Measurements from ENCODE around the gene PKNOX2.

The PKNOX2 gene

DNA sequence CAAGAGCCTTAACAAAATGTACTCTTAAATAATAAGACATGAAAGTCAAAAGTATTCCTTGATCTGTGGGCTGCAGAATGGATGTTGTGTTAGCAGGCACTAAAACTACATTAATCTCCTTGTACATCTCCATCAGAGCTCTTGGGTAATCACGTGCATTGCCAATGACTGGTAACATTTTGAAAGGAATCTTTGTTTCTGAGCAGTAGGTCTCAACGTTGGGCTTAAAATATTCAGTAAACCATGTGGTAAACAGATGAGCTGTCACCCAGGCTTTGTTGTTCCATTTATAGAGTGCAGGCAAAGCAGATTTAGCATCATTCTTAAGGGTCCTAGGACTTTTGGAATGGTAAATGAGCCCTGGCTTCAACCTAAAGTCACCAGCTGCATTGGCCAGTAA, 152.9 kb downstream of the PKNOX2 start:
- TF ChIP-seq, protein P1, sequence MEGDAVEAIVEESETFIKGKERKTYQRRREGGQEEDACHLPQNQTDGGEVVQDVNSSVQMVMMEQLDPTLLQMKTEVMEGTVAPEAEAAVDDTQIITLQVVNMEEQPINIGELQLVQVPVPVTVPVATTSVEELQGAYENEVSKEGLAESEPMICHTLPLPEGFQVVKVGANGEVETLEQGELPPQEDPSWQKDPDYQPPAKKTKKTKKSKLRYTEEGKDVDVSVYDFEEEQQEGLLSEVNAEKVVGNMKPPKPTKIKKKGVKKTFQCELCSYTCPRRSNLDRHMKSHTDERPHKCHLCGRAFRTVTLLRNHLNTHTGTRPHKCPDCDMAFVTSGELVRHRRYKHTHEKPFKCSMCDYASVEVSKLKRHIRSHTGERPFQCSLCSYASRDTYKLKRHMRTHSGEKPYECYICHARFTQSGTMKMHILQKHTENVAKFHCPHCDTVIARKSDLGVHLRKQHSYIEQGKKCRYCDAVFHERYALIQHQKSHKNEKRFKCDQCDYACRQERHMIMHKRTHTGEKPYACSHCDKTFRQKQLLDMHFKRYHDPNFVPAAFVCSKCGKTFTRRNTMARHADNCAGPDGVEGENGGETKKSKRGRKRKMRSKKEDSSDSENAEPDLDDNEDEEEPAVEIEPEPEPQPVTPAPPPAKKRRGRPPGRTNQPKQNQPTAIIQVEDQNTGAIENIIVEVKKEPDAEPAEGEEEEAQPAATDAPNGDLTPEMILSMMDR (IDR thresholded peaks at IDR 0.05; ENCODE audit: low read length, missing control alignments): no peak
- DNase-seq (ENCODE audit: low read depth): no peak
- no peak overlapping the region for H3K4me3 ChIP-seq (replicated peaks; ENCODE audit: low read depth, low read length)

DNA sequence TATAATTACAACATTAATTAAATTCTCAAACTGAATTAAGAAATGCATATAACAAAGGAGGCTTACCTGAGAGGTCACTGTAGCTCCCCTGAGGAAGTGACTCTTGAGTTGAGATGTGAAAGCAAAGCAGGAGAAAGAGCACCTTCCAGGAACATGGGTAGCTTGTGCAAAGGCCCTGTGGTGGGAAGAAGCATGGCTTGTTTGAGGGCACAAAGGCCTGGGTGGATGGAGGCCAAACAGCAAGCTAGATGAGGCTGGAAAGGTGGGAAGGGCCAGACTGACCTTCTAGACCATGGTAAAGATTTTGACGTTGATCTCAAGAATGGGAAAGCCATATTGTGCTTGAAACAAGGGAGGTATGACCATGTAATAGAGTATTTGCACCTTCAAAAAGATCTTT, 155.1 kb downstream of the PKNOX2 start:
- TF ChIP-seq, protein P1 (IDR thresholded peaks at IDR 0.05; ENCODE audit: low read length, missing control alignments): no peak
- H3K4me3 ChIP-seq (replicated peaks; ENCODE audit: low read depth, low read length): no peak overlapping the region
- DNase-seq (ENCODE audit: low read depth): no peak

DNA sequence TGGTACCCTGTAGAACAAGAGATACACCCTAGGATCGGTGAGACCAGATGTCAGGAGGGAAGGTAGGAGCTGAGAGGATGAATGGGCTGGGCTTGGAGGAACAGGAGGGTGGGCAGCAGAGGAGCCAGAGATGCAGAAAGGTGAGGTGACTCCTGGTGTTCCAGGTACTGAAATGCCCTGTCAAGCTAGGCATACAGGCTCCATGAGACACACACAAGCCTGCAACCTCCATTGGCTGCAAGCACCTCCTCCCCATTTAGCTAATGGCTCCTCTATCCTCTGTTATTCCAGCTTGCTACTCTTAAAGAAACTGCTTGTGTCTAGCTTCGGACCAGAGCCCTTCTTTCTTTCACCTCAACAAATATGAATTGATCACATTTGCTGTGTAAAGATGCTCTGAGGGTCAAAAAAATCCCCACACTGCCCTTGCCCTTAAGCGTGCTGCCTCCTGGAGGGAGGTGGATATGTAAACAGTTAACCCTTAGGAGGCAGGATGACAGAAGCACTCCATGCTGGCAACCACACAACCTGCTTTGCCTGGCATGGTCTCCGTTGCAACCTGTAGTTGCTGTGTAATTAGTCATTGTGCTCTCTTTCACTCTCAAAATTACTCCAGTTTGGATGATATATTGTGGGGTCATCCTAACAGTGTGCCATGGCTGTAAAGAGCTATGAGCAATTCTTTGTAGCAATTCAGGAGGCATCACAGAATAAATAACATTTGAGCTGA, 156.0 kb downstream of the PKNOX2 start:
- no peak overlapping the region for H3K4me3 ChIP-seq (replicated peaks; ENCODE audit: low read depth, low read length)
- TF ChIP-seq, protein P1 (IDR thresholded peaks at IDR 0.05; ENCODE audit: low read length, missing control alignments): no peak
- no peak for DNase-seq (ENCODE audit: low read depth)

DNA sequence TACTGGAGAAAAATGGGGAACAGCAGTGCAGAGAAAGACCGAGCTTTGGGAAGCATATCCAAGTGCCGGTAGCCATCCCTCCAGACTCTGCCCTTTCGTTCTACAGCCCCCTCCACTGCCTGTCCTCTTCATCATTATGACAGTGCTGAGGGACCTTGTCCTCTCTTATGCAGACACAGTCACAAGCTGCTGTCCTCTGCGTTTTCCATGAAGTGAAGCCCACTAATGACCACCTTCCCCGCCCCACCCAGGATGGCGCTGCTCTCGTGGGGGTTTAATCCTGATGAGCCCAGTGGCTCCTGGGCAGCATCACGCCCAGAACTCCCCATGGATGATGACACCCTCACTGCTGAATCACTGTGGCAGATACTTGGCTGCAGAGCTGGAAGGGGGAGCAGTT, 157.7 kb downstream of the PKNOX2 start:
- TF ChIP-seq, protein P1 (IDR thresholded peaks at IDR 0.05; ENCODE audit: low read length, missing control alignments): no peak
- H3K4me3 ChIP-seq (replicated peaks; ENCODE audit: low read depth, low read length): no peak overlapping the region
- no peak for DNase-seq (ENCODE audit: low read depth)

DNA sequence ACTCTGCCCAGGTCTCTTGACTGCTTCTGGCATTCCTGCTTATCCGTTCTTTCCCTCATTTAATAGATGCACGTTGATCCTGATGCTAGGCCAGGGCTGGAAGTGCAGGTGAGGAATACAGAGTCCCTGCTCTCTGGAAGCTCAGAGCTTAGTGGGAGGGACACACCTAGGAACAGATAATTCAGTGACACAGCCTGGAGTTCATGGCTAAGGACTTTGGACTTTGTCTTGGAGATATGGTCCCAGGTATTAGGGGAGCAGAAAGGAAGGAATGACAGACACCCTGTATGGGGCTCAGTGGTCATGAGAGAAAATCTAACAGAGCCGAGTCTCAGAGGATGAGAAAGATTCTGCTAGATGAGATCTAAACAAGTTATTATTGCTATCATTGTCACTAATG, 160.6 kb downstream of the PKNOX2 start:
- DNase-seq (ENCODE audit: low read depth): no peak
- no peak overlapping the region for H3K4me3 ChIP-seq (replicated peaks; ENCODE audit: low read depth, low read length)
- TF ChIP-seq, protein P1 (IDR thresholded peaks at IDR 0.05; ENCODE audit: low read length, missing control alignments): no peak

DNA sequence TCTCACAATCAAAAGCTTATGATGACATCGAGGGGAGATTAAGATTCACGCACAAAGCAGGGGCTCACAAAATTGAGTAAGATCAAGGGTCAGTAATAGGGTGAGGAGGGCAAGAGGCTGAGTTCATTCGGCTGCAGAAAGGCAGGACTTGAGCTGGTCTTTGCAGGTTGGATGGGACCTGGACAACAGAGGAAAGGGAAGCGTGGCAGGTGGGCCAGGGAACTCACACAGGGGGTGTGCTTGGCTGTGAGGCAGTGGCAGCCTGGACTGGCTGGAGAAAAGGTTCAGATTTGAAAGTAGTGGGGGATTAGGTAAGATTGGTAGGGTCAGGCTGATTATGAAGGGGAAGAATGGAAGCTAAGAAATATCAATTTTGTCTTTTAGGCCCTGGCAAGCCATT, 161.6 kb downstream of the PKNOX2 start:
- DNase-seq (ENCODE audit: low read depth): no peak
- H3K4me3 ChIP-seq (replicated peaks; ENCODE audit: low read depth, low read length): no peak overlapping the region
- TF ChIP-seq, protein P1 (IDR thresholded peaks at IDR 0.05; ENCODE audit: low read length, missing control alignments): no peak

Measured in fibroblast of pulmonary artery (primary cell).